Parathyroid adenoma (tissue), 2 donors: ENCODE results near the gene LANCL3.

Source experiments
- H2AFZ ChIP-seq: fragments of 300-600 bp; sonication (generic); one replicate; pipeline ENCODE4 v1.7.0; 2017; ENCODE audit warnings: antibody characterized with exemption, mild to moderate bottlenecking
- H3K27ac ChIP-seq: fragments of 300-600 bp; sonication (generic); one replicate; pipeline ENCODE4 v1.7.0; 2017
- H3K27me3 ChIP-seq: fragments of 300-600 bp; sonication (generic); one replicate; pipeline ENCODE4 v1.7.0; 2017; ENCODE audit warnings: low read length; ENCODE audit not compliant: control insufficient read depth, insufficient read depth
- H3K36me3 ChIP-seq: fragments of 300-600 bp; sonication (generic); one replicate; pipeline ENCODE4 v1.7.0; 2017; ENCODE audit warnings: low read length; ENCODE audit not compliant: control insufficient read depth, insufficient read depth
- H3K4me1 ChIP-seq: fragments of 300-600 bp; sonication (generic); one replicate; pipeline ENCODE4 v1.7.0; 2017; ENCODE audit warnings: control low read depth
- H3K4me2 ChIP-seq: fragments of 300-600 bp; sonication (generic); one replicate; pipeline ENCODE4 v1.7.0; 2017; ENCODE audit warnings: low read length
- H3K4me3 ChIP-seq: fragments of 300-600 bp; sonication (generic); one replicate; pipeline ENCODE4 v1.7.0; 2017; ENCODE audit warnings: low read depth, low read length
- H3K79me2 ChIP-seq: fragments of 300-600 bp; sonication (generic); one replicate; pipeline ENCODE4 v1.7.0; 2017; ENCODE audit warnings: control low read depth
- H3K9ac ChIP-seq: fragments of 300-600 bp; sonication (generic); one replicate; pipeline ENCODE4 v1.7.0; 2017; ENCODE audit warnings: mild to moderate bottlenecking
- H3K9me3 ChIP-seq: fragments of 300-600 bp; sonication (generic); one replicate; pipeline ENCODE4 v1.7.0; 2017; ENCODE audit warnings: low read length; ENCODE audit not compliant: control insufficient read depth
- TF ChIP-seq, protein P1 (sequence below): fragments of 300-600 bp; sonication (generic); IDR thresholded peaks from one replicate; pipeline ENCODE4 v1.7.0; 2017; ENCODE audit warnings: antibody characterized with exemption, mild to moderate bottlenecking
- donor health status: primary hyperparathyroidism.

LANCL3 gene

DNA sequence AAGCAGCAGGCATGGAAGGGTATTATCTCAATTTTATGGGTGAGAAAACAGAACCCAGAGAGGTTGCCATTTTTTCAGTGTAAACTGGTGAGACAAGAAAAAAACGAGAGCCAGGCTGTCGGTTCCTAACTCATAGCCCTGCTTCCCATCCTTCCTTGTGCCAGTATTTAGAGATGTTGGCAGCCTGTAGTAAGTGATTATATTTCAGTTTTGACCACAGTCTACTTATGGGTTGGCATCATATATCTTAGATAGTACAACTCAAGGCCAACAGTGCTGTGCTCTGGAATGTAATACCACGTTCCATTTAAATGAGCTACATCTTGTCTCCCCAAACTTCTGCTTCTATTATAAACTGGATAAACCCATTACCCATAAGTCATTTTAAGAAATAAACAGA is 154.9 kb downstream of the LANCL3 start:
- no peaks in the 10 kb centered on the region for H3K36me3 ChIP-seq
- TF ChIP-seq, protein P1, sequence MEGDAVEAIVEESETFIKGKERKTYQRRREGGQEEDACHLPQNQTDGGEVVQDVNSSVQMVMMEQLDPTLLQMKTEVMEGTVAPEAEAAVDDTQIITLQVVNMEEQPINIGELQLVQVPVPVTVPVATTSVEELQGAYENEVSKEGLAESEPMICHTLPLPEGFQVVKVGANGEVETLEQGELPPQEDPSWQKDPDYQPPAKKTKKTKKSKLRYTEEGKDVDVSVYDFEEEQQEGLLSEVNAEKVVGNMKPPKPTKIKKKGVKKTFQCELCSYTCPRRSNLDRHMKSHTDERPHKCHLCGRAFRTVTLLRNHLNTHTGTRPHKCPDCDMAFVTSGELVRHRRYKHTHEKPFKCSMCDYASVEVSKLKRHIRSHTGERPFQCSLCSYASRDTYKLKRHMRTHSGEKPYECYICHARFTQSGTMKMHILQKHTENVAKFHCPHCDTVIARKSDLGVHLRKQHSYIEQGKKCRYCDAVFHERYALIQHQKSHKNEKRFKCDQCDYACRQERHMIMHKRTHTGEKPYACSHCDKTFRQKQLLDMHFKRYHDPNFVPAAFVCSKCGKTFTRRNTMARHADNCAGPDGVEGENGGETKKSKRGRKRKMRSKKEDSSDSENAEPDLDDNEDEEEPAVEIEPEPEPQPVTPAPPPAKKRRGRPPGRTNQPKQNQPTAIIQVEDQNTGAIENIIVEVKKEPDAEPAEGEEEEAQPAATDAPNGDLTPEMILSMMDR: no peak
- H3K79me2 ChIP-seq: no peaks in the 10 kb centered on the region
- no peak overlapping the region for H3K9ac ChIP-seq
- H3K9me3 ChIP-seq: no peaks in the 10 kb centered on the region
- H3K4me2 ChIP-seq: no peak overlapping the region
- no peak overlapping the region for H3K27ac ChIP-seq
- H3K4me3 ChIP-seq: no peak overlapping the region
- H3K4me1 ChIP-seq: no peaks in the 10 kb centered on the region
- no peaks in the 10 kb centered on the region for H3K27me3 ChIP-seq
- H2AFZ ChIP-seq: no peak overlapping the region
